GM10248 (cell line): ENCODE results near the gene KRT26.

Source experiments
- CTCF ChIA-PET: fragments of 300-600 bp; sonication (Branson Sonifier 250); formaldehyde crosslinking; extraction: SDS; loops from one replicate; lab custom pipeline; 2021; ENCODE audit warnings: antibody characterized with exemption; lab: Yijun Ruan, JAX
- POLR2A ChIA-PET: fragments of 350-650 bp; sonication (Branson Sonifier 250); formaldehyde crosslinking; extraction: SDS; loops from one replicate; lab custom pipeline; 2020; ENCODE audit warnings: antibody characterized with exemption; lab: Yijun Ruan, JAX
- DNase-seq: peaks from one replicate; pipeline ENCODE4 v3.0.0; 2012; ENCODE audit errors: extremely low spot score
- CTCF ChIP-seq: IDR thresholded peaks from 2 replicates; pipeline ENCODE4 v1.5.1; 2012; ENCODE audit warnings: mild to moderate bottlenecking, low read depth; ENCODE audit errors: extremely low read depth, missing control alignments, control extremely low read depth

The KRT26 gene

GRCh38 chr17:40782450-40782849, 10.4 kb upstream of the KRT26 start, which contains the start of gene KRT27:
Gene KRT27, minus strand, starts transcription at chr17:40782550. Its CDS starts 57 bp downstream, at chr17:40782493.
- no peak for TF ChIP-seq CTCF
- POLR2A ChIA-PET, result no interaction called here
- CTCF ChIA-PET, result interaction anchor here (2.0 kb wide), 1 partner anchor 9 kb away, joined by 8 read pairs; no protein-coding TSS in a partner anchor
- no peak for DNase-seq

GRCh38 chr17:40779181-40779909, 7.3 kb upstream of the KRT26 start:
- POLR2A ChIA-PET, result no interaction called here

DNA sequence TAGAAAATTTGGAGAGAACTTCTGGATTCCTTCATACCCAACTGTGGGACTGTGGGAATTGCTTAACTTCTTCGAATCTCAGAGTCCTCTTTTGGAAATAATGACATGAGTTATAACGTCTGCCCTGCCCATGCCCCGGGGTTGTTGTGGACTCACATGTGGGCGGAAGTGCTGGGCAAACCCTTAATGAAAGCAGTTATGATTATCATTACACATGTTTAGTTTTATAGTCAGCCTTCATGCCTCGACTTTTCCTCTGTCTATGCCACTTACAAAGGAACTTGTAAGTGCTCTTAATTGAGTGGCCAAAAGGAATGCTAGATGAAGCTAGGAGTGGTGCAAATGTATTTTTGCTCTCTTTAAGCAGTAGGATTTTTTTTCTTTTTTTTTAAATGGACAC, 6.5 kb upstream of the KRT26 start:
- ChIA-PET POLR2A (no interaction called here), CTCF (no interaction called here)

More at GRCh38 chr17:40779181-40779909, 7.3 kb upstream of the KRT26 start:
- CTCF ChIA-PET, result no interaction called here
- no peak for DNase-seq
- TF ChIP-seq CTCF, result no peak

DNA sequence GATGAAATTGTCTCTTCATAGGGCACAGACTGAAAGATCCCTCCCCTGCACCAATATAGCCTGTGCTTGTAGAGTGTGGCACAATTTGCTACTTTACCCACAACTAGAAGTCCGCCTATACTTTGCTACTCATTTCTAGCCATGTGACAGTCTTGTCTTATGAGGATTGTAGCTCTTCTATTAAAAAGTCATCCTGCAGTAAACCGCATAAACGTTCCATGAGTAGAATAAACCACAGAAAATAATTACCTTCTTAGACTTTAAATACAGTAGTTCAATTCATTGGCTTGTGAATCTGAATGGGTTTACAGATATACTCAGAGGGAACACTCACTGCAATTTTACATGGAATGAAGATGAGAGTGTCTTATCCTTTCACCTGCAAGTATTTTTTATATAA, 6.0 kb upstream of the KRT26 start:
- POLR2A ChIA-PET, result no interaction called here
- TF ChIP-seq CTCF, result no peak
- DNase-seq, result no peak
- CTCF ChIA-PET, result no interaction called here

More for the DNA sequence above, 6.5 kb upstream of the KRT26 start:
- TF ChIP-seq CTCF, result no peak
- DNase-seq, result no peak

GRCh38 chr17:40777459-40777858, 5.5 kb upstream of the KRT26 start:
- POLR2A ChIA-PET, result no interaction called here
- TF ChIP-seq CTCF, result no peak
- CTCF ChIA-PET, result interaction anchor here (1.0 to 1.5 kb wide), 2 partner anchors 10 to 25 kb away, joined by 4 read pairs; no protein-coding TSS in a partner anchor
- no peak for DNase-seq

- no peak for TF ChIP-seq CTCF
- ChIA-PET CTCF (no interaction called here), POLR2A (no interaction called here)
- DNase-seq, result no peak
Observed at GRCh38 chr17:40775945-40776344, 3.9 kb upstream of the KRT26 start.
